K562 (cell line): ENCODE data around the gene IL10RB. TPM values are rescaled to one million over a fixed set of nuclear protein-coding genes. Genes with fewer than 3 reads are reported as not detected.

Source experiments
- ATAC-seq: fragments of 200-7000 bp; cut with Tn5 transposase; 3 replicates; pipeline ENCODE4 v1.9.1; 2020; ENCODE audit warnings: moderate library complexity
- BruUV-seq: library from RNA; stranded (reverse); fragments of 400-500 nt; replicated peaks from 2 replicates; lab custom pipeline; 2021; lab: Mats Ljungman, UMichigan
- CTCF ChIA-PET: fragments of 300-600 bp; formaldehyde crosslinking; extraction: SDS; loops from one replicate; lab custom pipeline; 2021; ENCODE audit warnings: low intra/inter-chr PET ratio; lab: Yijun Ruan, JAX
- POLR2A ChIA-PET: fragments of 300-600, 350-650 bp; sonication (Branson Sonifier 250); formaldehyde crosslinking; extraction: SDS; loops from one replicate; lab custom pipeline; 2021; ENCODE audit warnings: antibody characterized with exemption, inconsistent platforms; lab: Yijun Ruan, JAX
- DNase-seq, 4 experiments: peaks; one replicate each; pipeline versions ENCODE4 v3.0.0 to v3.0.0-alpha.2; 2011 to 2018; ENCODE audit warnings: low spot score in 3 of 4, mixed read lengths in 3 of 4; ENCODE audit errors: extremely low read depth in 1 of 4
- FAIRE-seq: peaks from 2 replicates; lab custom pipeline; 2011; peaks lifted over from hg19 to GRCh38; lab: Jason Lieb, UNC
- H2AFZ ChIP-seq: 2 replicates; pipeline ENCODE4 v1.6.0; 2011; ENCODE audit warnings: low read depth, low read length, control low read depth, inconsistent platforms
- H3K27ac ChIP-seq: fragments of 200-600 bp; 3 replicates; pipeline ENCODE4 v1.8.0; 2011; ENCODE audit warnings: low read depth, mild to moderate bottlenecking, control low read depth, inconsistent platforms, low read length, moderate library complexity, mixed read lengths; ENCODE audit errors: extremely low read depth
- H3K27me3 ChIP-seq, 2 experiments: fragments of 300-600 bp in 1 of 2; 2 replicates in 1 of 2; 3 replicates in 1 of 2; pipeline versions ENCODE4 v1.6.0 to v1.8.0; 2011; ENCODE audit warnings: inconsistent platforms in 2 of 2, low read length in 2 of 2, mild to moderate bottlenecking in 1 of 2, mixed read lengths in 1 of 2, moderate library complexity in 1 of 2; ENCODE audit not compliant: control insufficient read depth in 2 of 2, insufficient read depth in 2 of 2
- H3K36me3 ChIP-seq: fragments of 300-600 bp; 3 replicates; pipeline ENCODE4 v1.8.0; 2011; ENCODE audit warnings: mild to moderate bottlenecking, low read length, inconsistent platforms; ENCODE audit not compliant: control insufficient read depth, insufficient read depth
- H3K4me1 ChIP-seq, 2 experiments: fragments of 200-600 bp in 1 of 2; replicated peaks in 1 of 2; 2 replicates in 1 of 2; 3 replicates in 1 of 2; pipeline versions ENCODE4 v1.5.1 to v1.8.0; 2011; ENCODE audit warnings: inconsistent platforms in 2 of 2, low read length in 2 of 2, mild to moderate bottlenecking in 1 of 2, mixed read lengths in 1 of 2, moderate library complexity in 1 of 2; ENCODE audit not compliant: control insufficient read depth in 2 of 2, insufficient read depth in 2 of 2
- H3K4me2 ChIP-seq: 2 replicates; pipeline ENCODE4 v1.6.1; 2011; ENCODE audit warnings: low read length, control low read depth, inconsistent platforms, mixed read lengths; ENCODE audit not compliant: insufficient read depth
- H3K4me3 ChIP-seq: fragments of 200-600 bp; sonication (generic), shearing (Covaris generic); 2 replicates; pipeline ENCODE4 v1.5.1; 2016; ENCODE audit warnings: control low read depth, inconsistent platforms
- H3K79me2 ChIP-seq: fragments of 200-600 bp; 3 replicates; pipeline ENCODE4 v1.8.0; 2011; ENCODE audit warnings: low read length, inconsistent platforms; ENCODE audit not compliant: control insufficient read depth, insufficient read depth
- H3K9ac ChIP-seq, 2 experiments: 2 replicates each; pipeline versions ENCODE4 v1.6.0 to v1.6.1; 2011; ENCODE audit warnings: low read depth in 2 of 2, low read length in 2 of 2, control low read depth in 1 of 2, inconsistent platforms in 1 of 2, mild to moderate bottlenecking in 1 of 2, mixed read lengths in 1 of 2; ENCODE audit not compliant: insufficient read depth in 1 of 2
- H3K9me1 ChIP-seq: one replicate; pipeline ENCODE4 v1.6.0; 2011; ENCODE audit warnings: inconsistent platforms, mild to moderate bottlenecking, low read length, moderate library complexity; ENCODE audit not compliant: control insufficient read depth, insufficient read depth
- H3K9me3 ChIP-seq: replicated peaks from 2 replicates; pipeline ENCODE4 v1.5.1; 2011; ENCODE audit warnings: low read depth, low read length, inconsistent platforms; ENCODE audit not compliant: control insufficient read depth, insufficient read depth
- H4K20me1 ChIP-seq: replicated peaks from 2 replicates; pipeline ENCODE4 v1.6.1; 2011; ENCODE audit warnings: low read length, inconsistent platforms, mixed read lengths; ENCODE audit not compliant: control insufficient read depth, insufficient read depth
- AFF4 ChIP-seq: sonication (generic); formaldehyde crosslinking; IDR thresholded peaks from 2 replicates; pipeline ENCODE4 v1.8.0; 2023; ENCODE audit warnings: mild to moderate bottlenecking, missing genetic modification reagents
- HNRNPUL1 ChIP-seq: fragments of 200-400 bp; formaldehyde crosslinking; IDR thresholded peaks from 2 replicates; pipeline ENCODE4 v1.6.1; 2017; ENCODE audit warnings: low read length
- IRF1 ChIP-seq: sonication (generic); formaldehyde crosslinking; IDR thresholded peaks from 2 replicates; pipeline ENCODE4 v1.8.0; 2022; ENCODE audit warnings: missing genetic modification reagents, mild to moderate bottlenecking, borderline replicate concordance
- PHTF2 ChIP-seq: fragments of 250-450 bp; sonication (Bioruptor Pico); IDR thresholded peaks from 2 replicates; pipeline ENCODE4 v1.5.0; 2021; ENCODE audit warnings: mild to moderate bottlenecking
- ZNF184 ChIP-seq: sonication (generic); formaldehyde crosslinking; IDR thresholded peaks from 2 replicates; pipeline ENCODE4 v1.5.0; 2020; ENCODE audit warnings: missing genetic modification reagents
- WGBS: fragments of 100-300 bp; shearing (Covaris generic); methylation state at CpG from one replicate; pipeline ENCODE4 v1.1.6; 2016; ENCODE audit warnings: low coverage, mixed read lengths; ENCODE audit not compliant: insufficient coverage; ENCODE audit errors: missing lambda C conversion rate; 5-methylcytosine and 5-hydroxymethylcytosine counted together
- in situ Hi-C: fragments of 300-500 bp; cut with MboI; formaldehyde crosslinking; loops from 4 replicates; pipeline ENCODE4 v1.15.0; 2018; ENCODE audit warnings: inconsistent platforms, mixed read lengths
- intact Hi-C: fragments of 100-400 bp; cut with micrococcal nuclease; formaldehyde crosslinking; loops from 2 replicates; pipeline ENCODE4 v1.14.2; 2022
- polyA plus RNA-seq, 8 experiments: library from polyadenylated mRNA; depleted of rRNA in 4 of 8; stranded (reverse) in 5 of 8; unstranded in 3 of 8; fragments of >200 nt; fragmentation: Nextera tagmentation in 2 of 8; fragmentation: Illumina TruSeq in 1 of 8; extraction: Ambion mirVana in 2 of 8; extraction: Trizol in 1 of 8; gene quantifications; 2 replicates each; pipeline versions ENCODE4 v1.2.1 to v1.2.3, GENCODE V29; 2011 to 2014; ENCODE audit warnings: inconsistent platforms in 1 of 8, missing spikeins in 1 of 8
- total RNA-seq, 7 experiments: library from RNA; depleted of rRNA in 6 of 7; stranded (reverse); fragments of >200 nt in 6 of 7; fragmentation: Illumina TruSeq in 2 of 7; extraction: Trizol in 2 of 7; gene quantifications; 2 replicates each; pipeline versions ENCODE4 v1.2.1 to v1.2.3, GENCODE V29; 2011 to 2021; ENCODE audit warnings: low replicate concordance in 1 of 7

Gene IL10RB
- total and polyA plus RNA-seq, 9 of the 15 experiments (the other 6 are each of a cell fraction or from before 2014, with no cell fraction given), result 10.9 to 33.8 (median 23.0) TPM

GRCh38 chr21:33255404-33255803 lies 10.8 kb upstream of the IL10RB start (continued):
- no peak for TF ChIP-seq PHTF2
- no peak for TF ChIP-seq HNRNPUL1
- no peak for TF ChIP-seq ZNF184 (CRISPR knock-in tag)
- TF ChIP-seq IRF1 (CRISPR knock-in tag), result no peak

GRCh38 chr21:33256019-33256418 lies 10.1 kb upstream of the IL10RB start:
- Histone ChIP-seq H3K9me1 (no peaks in the 10 kb centered on the region), H3K27ac (no peak overlapping the region), H3K79me2 (no peaks in the 10 kb centered on the region), H2AFZ (no peak overlapping the region), H3K4me1 (no peaks in the 10 kb centered on the region), H3K27me3 (no peaks in the 10 kb centered on the region), H4K20me1 (no peaks in the 10 kb centered on the region), H3K4me3 (no peak overlapping the region), H3K4me2 (no peak overlapping the region), H3K36me3 (peaks cover 71% of the 10 kb centered on the region), H3K9ac (no peak overlapping the region), H3K9me3 (no peaks in the 10 kb centered on the region)
- DNase-seq (no peak), FAIRE-seq (no peak), ATAC-seq (no peak)
- intact Hi-C loops (no loop called here), in situ Hi-C loops (loop anchor here (5.0 kb wide), 1 partner anchor 54 kb away; no protein-coding TSS in a partner anchor)
- no TSS peak for BruUV-seq
- TF ChIP-seq AFF4 (CRISPR knock-in tag), result no peak
- CTCF ChIA-PET, result no interaction called here
- POLR2A ChIA-PET, result interaction anchor here (0.5 kb wide), 1 partner anchor 100 kb away, joined by 3 read pairs; no protein-coding TSS in a partner anchor
- 70% methylated on average over 6 of the region's 6 CpGs for WGBS
